Neural cell (in vitro differentiated cells): ENCODE results near the gene ROPN1B. TPM values are rescaled to one million over a fixed set of nuclear protein-coding genes. Genes with fewer than 3 reads are reported as not detected.
"Not testable (repeated sequence)": the region's sequence is repeated elsewhere in the genome, so short reads cannot be mapped to it uniquely, and the experiment has no call there.

ENCODE experiments used
- H2AFZ ChIP-seq: fragments of 200-600, 300-800 bp; sonication (generic), shearing (Covaris generic); 2 replicates; pipeline ENCODE4 v1.6.0; 2014; ENCODE audit warnings: low read depth, mild to moderate bottlenecking, antibody characterized with exemption, low read length, moderate library complexity
- H3F3A ChIP-seq: fragments of 200-600 bp; shearing (Covaris generic); 2 replicates; pipeline ENCODE4 v1.6.1; 2016; ENCODE audit warnings: mild to moderate bottlenecking, moderate library complexity, mixed read lengths, antibody characterized with exemption, low read length; ENCODE audit not compliant: insufficient read depth, poor library complexity, severe bottlenecking
- H3K27ac ChIP-seq: fragments of 200-600, 300-800 bp; sonication (generic), shearing (Covaris generic); 2 replicates; pipeline ENCODE4 v1.5.1; 2014; ENCODE audit warnings: mild to moderate bottlenecking, low read length, moderate library complexity
- H3K27me3 ChIP-seq: fragments of 300-800, 200-600 bp; sonication (generic), shearing (Covaris generic); 2 replicates; pipeline ENCODE4 v1.6.0; 2014; ENCODE audit warnings: mild to moderate bottlenecking, low read depth, low read length, moderate library complexity; ENCODE audit not compliant: insufficient read depth
- H3K36me3 ChIP-seq: fragments of 300-800, 200-600 bp; sonication (generic), shearing (Covaris generic); 2 replicates; pipeline ENCODE4 v1.5.1; 2014; ENCODE audit warnings: mild to moderate bottlenecking, antibody characterized with exemption, low read length, moderate library complexity; ENCODE audit not compliant: insufficient read depth
- H3K4me2 ChIP-seq: fragments of 300-800, 200-600 bp; sonication (generic), shearing (Covaris generic); 2 replicates; pipeline ENCODE4 v1.6.0; 2014; ENCODE audit warnings: mild to moderate bottlenecking, low read length
- H3K4me3 ChIP-seq: fragments of 300-800, 200-600 bp; sonication (generic), shearing (Covaris generic); 2 replicates; pipeline ENCODE4 v1.5.1; 2014; ENCODE audit warnings: mild to moderate bottlenecking, low read length, moderate library complexity
- H3K79me2 ChIP-seq: fragments of 200-600 bp; shearing (Covaris generic); replicated peaks from 2 replicates; pipeline ENCODE4 v1.6.0; 2014; ENCODE audit warnings: mild to moderate bottlenecking, low read length, moderate library complexity; ENCODE audit not compliant: insufficient read depth
- H3K9ac ChIP-seq: fragments of 300-800, 200-600 bp; sonication (generic), shearing (Covaris generic); 2 replicates; pipeline ENCODE4 v1.6.1; 2016; ENCODE audit warnings: mild to moderate bottlenecking, low read length, mixed read lengths
- H3K9me2 ChIP-seq: fragments of 200-600 bp; shearing (Covaris generic); 2 replicates; pipeline ENCODE4 v1.6.1; 2016; ENCODE audit warnings: mild to moderate bottlenecking, low read length, mixed read lengths; ENCODE audit not compliant: insufficient read depth
- H3K9me3 ChIP-seq: fragments of 200-600, 300-800 bp; sonication (generic), shearing (Covaris generic); 2 replicates; pipeline ENCODE4 v1.6.1; 2016; ENCODE audit warnings: mild to moderate bottlenecking, mixed run types, low read length, moderate library complexity, mixed read lengths
- H4K20me1 ChIP-seq: fragments of 200-600 bp; shearing (Covaris generic); 2 replicates; pipeline ENCODE4 v1.6.1; 2016; ENCODE audit warnings: mild to moderate bottlenecking, mixed run types; ENCODE audit not compliant: insufficient read depth
- EP300 ChIP-seq: fragments of 450-650 bp; conservative IDR thresholded peaks from 2 replicates; pipeline ENCODE4 v1.6.1; 2014; ENCODE audit warnings: antibody characterized with exemption, mild to moderate bottlenecking, moderate library complexity; ENCODE audit not compliant: poor library complexity, severe bottlenecking
- EZH2 ChIP-seq: fragments of 200-600, 300-800 bp; shearing (Covaris generic), sonication (generic); IDR thresholded peaks from 2 replicates; pipeline ENCODE4 v1.6.1; 2014; ENCODE audit warnings: antibody characterized with exemption, low read length, borderline replicate concordance, mild to moderate bottlenecking; ENCODE audit not compliant: insufficient read depth, poor library complexity, severe bottlenecking
- MXI1 ChIP-seq: fragments of 450-650 bp; conservative IDR thresholded peaks from 2 replicates; pipeline ENCODE4 v1.6.1; 2014; ENCODE audit warnings: antibody characterized with exemption, mild to moderate bottlenecking; ENCODE audit not compliant: poor library complexity, severe bottlenecking
- POLR2AphosphoS5 ChIP-seq: IDR thresholded peaks from 2 replicates; pipeline ENCODE4 v1.6.1; 2012
- RAD21 ChIP-seq: fragments of 450-650 bp; conservative IDR thresholded peaks from 2 replicates; pipeline ENCODE4 v1.6.1; 2014; ENCODE audit warnings: antibody characterized with exemption, mild to moderate bottlenecking, moderate library complexity
- REST ChIP-seq: IDR thresholded peaks from 2 replicates; pipeline ENCODE4 v1.6.1; 2012; ENCODE audit warnings: borderline replicate concordance
- SMC3 ChIP-seq: fragments of 450-650 bp; conservative IDR thresholded peaks from 2 replicates; pipeline ENCODE4 v1.6.1; 2014; ENCODE audit warnings: antibody characterized with exemption, mild to moderate bottlenecking, moderate library complexity; ENCODE audit not compliant: poor library complexity
- TAF1 ChIP-seq: IDR thresholded peaks from 2 replicates; pipeline ENCODE4 v1.6.1; 2012; ENCODE audit warnings: low read depth
- polyA plus RNA-seq: library from polyadenylated mRNA; depleted of rRNA; stranded (reverse); fragments of >200 nt; gene quantifications from 2 replicates; pipeline ENCODE4 v1.2.3, GENCODE V29; 2014
- TF ChIP-seq, protein P1 (sequence below): fragments of 450-650 bp; IDR thresholded peaks from 2 replicates; pipeline ENCODE4 v1.5.1; 2014; ENCODE audit warnings: antibody characterized with exemption, mild to moderate bottlenecking, moderate library complexity; ENCODE audit not compliant: poor library complexity, severe bottlenecking

Gene ROPN1B
- polyA plus RNA-seq, 1 donor from 2014 or later: 0.11 TPM

DNA sequence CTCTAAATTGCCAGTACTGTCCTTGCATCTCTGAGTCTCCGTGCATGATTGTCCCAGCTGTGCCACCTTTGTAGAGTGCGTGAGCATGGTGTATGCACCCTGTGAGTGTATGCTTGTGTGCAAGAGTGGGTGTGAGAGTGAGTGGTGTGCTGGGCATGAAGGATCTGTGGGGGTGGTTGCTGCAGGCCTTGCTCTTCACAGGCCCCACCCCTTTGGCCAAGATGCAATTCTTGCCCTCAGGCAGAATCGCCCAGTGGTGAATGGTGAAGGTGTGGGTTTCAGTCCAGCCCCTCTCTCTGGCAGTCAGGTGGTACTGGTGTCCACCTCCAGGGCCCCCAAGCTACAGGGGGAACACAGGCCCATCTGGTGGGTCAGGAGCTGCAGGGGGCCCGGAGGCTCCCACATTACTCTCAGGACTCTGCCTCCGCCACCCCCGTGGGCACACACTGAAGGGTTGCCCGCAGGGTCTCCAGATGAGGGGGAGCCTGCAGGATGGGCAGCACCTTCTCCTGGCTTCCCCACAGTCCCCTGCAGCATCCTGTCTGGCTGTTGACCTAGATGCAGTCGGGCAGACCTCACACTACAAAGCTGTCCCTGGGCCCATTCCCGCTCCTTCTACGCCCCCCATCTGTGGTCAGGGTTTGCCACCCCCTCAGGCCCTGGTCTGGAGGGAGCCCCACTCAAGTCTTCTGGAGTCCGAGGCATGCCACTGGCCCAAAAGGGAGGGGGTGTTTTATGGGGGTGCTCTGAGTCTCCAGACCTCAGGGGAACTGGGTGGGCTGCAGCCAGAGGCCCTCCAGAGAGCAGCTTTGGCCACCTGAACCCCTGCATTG, 8.3 kb upstream of the ROPN1B start:
- no peak overlapping the region for H3K27ac ChIP-seq
- H3K9me2 ChIP-seq: no peaks in the 10 kb centered on the region
- H3K79me2 ChIP-seq: no peaks in the 10 kb centered on the region
- H3F3A ChIP-seq: no peaks in the 10 kb centered on the region
- no peak overlapping the region for H3K9ac ChIP-seq
- H2AFZ ChIP-seq: no peak overlapping the region
- no peaks in the 10 kb centered on the region for H3K27me3 ChIP-seq
- TF ChIP-seq RAD21: no peak
- no peak for TF ChIP-seq SMC3
- no peak for TF ChIP-seq POLR2AphosphoS5
- no peak for TF ChIP-seq EZH2
- TF ChIP-seq MXI1: no peak
- no peak for TF ChIP-seq TAF1
- TF ChIP-seq REST: no peak
- no peak for TF ChIP-seq EP300
- TF ChIP-seq, protein P1, sequence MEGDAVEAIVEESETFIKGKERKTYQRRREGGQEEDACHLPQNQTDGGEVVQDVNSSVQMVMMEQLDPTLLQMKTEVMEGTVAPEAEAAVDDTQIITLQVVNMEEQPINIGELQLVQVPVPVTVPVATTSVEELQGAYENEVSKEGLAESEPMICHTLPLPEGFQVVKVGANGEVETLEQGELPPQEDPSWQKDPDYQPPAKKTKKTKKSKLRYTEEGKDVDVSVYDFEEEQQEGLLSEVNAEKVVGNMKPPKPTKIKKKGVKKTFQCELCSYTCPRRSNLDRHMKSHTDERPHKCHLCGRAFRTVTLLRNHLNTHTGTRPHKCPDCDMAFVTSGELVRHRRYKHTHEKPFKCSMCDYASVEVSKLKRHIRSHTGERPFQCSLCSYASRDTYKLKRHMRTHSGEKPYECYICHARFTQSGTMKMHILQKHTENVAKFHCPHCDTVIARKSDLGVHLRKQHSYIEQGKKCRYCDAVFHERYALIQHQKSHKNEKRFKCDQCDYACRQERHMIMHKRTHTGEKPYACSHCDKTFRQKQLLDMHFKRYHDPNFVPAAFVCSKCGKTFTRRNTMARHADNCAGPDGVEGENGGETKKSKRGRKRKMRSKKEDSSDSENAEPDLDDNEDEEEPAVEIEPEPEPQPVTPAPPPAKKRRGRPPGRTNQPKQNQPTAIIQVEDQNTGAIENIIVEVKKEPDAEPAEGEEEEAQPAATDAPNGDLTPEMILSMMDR: no peak
- H3K4me2 ChIP-seq: no peak overlapping the region
- no peaks in the 10 kb centered on the region for H4K20me1 ChIP-seq
- H3K36me3 ChIP-seq: no peaks in the 10 kb centered on the region
- no peaks in the 10 kb centered on the region for H3K9me3 ChIP-seq
- H3K4me3 ChIP-seq: no peak overlapping the region

- TF ChIP-seq REST: no peak
- TF ChIP-seq POLR2AphosphoS5: no peak
- TF ChIP-seq EP300: no peak
- TF ChIP-seq, protein P1: no peak
- no peak for TF ChIP-seq MXI1
- no peak for TF ChIP-seq TAF1
- no peak for TF ChIP-seq SMC3
- TF ChIP-seq EZH2: no peak
- TF ChIP-seq RAD21: no peak
- Histone ChIP-seq H3K27me3 (no peaks in the 10 kb centered on the region), H3K9me2 (no peaks in the 10 kb centered on the region)
Observed at GRCh38 chr3:125961289-125961589, 7.7 kb upstream of the ROPN1B start.

GRCh38 chr3:125963834-125964233, 5.1 kb upstream of the ROPN1B start:
- not testable (repeated sequence) for H3K4me3 ChIP-seq, H3K4me2 ChIP-seq, H3K9me3 ChIP-seq, H3K9me2 ChIP-seq, H4K20me1 ChIP-seq, H3F3A ChIP-seq, H3K27ac ChIP-seq, H3K36me3 ChIP-seq, H2AFZ ChIP-seq, H3K79me2 ChIP-seq, H3K9ac ChIP-seq, H3K27me3 ChIP-seq

More at GRCh38 chr3:125961289-125961589, 7.7 kb upstream of the ROPN1B start:
- Histone ChIP-seq H3K36me3 (no peaks in the 10 kb centered on the region), H3F3A (no peaks in the 10 kb centered on the region), H2AFZ (no peak overlapping the region), H4K20me1 (no peaks in the 10 kb centered on the region), H3K4me2 (no peak overlapping the region), H3K27ac (no peak overlapping the region), H3K9ac (no peak overlapping the region), H3K79me2 (no peaks in the 10 kb centered on the region), H3K9me3 (no peaks in the 10 kb centered on the region), H3K4me3 (no peak overlapping the region)
